A549 (cell line): ENCODE data around the gene QRSL1. TPM values are rescaled to one million over a fixed set of nuclear protein-coding genes. Genes with fewer than 3 reads are reported as not detected.

ENCODE experiments used
- ATAC-seq, 2 experiments: fragments of 200-7000 bp in 1 of 2; fragments of >200 bp in 1 of 2; cut with Nextera tagmentation in 1 of 2; cut with Tn5 transposase in 1 of 2; 3 replicates each; pipeline versions ENCODE4 v1.8.0 to v1.9.1; 2018 to 2020; ENCODE audit warnings: mild to moderate bottlenecking in 1 of 2, moderate library complexity in 1 of 2
- CTCF ChIA-PET: fragments of 300-600 bp; sonication (Branson Sonifier 250); formaldehyde crosslinking; extraction: SDS; loops from one replicate; lab custom pipeline; 2021; ENCODE audit warnings: antibody characterized with exemption, inconsistent platforms; lab: Yijun Ruan, JAX
- POLR2A ChIA-PET: fragments of 350-600 bp; formaldehyde crosslinking; extraction: SDS; loops from one replicate; lab custom pipeline; 2021; ENCODE audit warnings: antibody characterized with exemption, inconsistent platforms; lab: Yijun Ruan, JAX
- DNase-seq, 2 experiments: peaks; one replicate each; pipeline versions ENCODE4 v3.0.0 to v3.0.0-alpha.2; 2011 to 2016; ENCODE audit warnings: low read depth in 1 of 2, low spot score in 1 of 2
- FAIRE-seq: peaks from 2 replicates; lab custom pipeline; 2011; peaks lifted over from hg19 to GRCh38; lab: Jason Lieb, UNC
- H3K27ac ChIP-seq, 2 experiments: fragments of >200 bp; sonication (Bioruptor Twin); formaldehyde crosslinking; 3 replicates each; pipeline ENCODE4 v1.5.1; 2016 to 2017
- H3K4me1 ChIP-seq: fragments of >200 bp; sonication (Bioruptor Twin); formaldehyde crosslinking; 3 replicates; pipeline ENCODE4 v1.6.1; 2016
- H3K4me2 ChIP-seq: fragments of >200 bp; sonication (Bioruptor Twin); formaldehyde crosslinking; 3 replicates; pipeline ENCODE4 v1.6.1; 2016
- H3K4me3 ChIP-seq: fragments of >200 bp; sonication (Bioruptor Twin); formaldehyde crosslinking; 3 replicates; pipeline ENCODE4 v1.5.1; 2016
- H3K9me3 ChIP-seq: fragments of >200 bp; sonication (Bioruptor Twin); formaldehyde crosslinking; 3 replicates; pipeline ENCODE4 v1.6.1; 2016
- CEBPB ChIP-seq, 2 experiments: fragments of >200 bp in 1 of 2; sonication (Bioruptor Twin) in 1 of 2; formaldehyde crosslinking in 1 of 2; IDR thresholded peaks; 2 replicates each; pipeline ENCODE4 v1.6.1; 2012 to 2016
- EHF ChIP-seq: fragments of 250-450 bp; sonication (Bioruptor Pico); IDR thresholded peaks from 2 replicates; pipeline ENCODE4 v1.5.0; 2020; ENCODE audit warnings: mild to moderate bottlenecking
- ESRRA ChIP-seq: fragments of 150-350 bp; IDR thresholded peaks from 2 replicates; pipeline ENCODE4 v1.6.1; 2014; ENCODE audit warnings: mild to moderate bottlenecking, low read length, borderline replicate concordance
- FOSL2 ChIP-seq, 2 experiments: fragments of 450-650 bp in 1 of 2; fragments of >200 bp in 1 of 2; sonication (Bioruptor Twin) in 1 of 2; formaldehyde crosslinking; IDR thresholded peaks; 2 replicates each; pipeline versions ENCODE4 v1.5.0 to v1.6.1; 2016 to 2020; ENCODE audit warnings: mild to moderate bottlenecking in 1 of 2, moderate library complexity in 1 of 2
- FOXS1 ChIP-seq: fragments of 250-450 bp; sonication (Bioruptor Pico); IDR thresholded peaks from 2 replicates; pipeline ENCODE4 v1.5.0; 2020; ENCODE audit warnings: mild to moderate bottlenecking, moderate library complexity
- HES2 ChIP-seq: fragments of >200 bp; sonication (Bioruptor Twin); formaldehyde crosslinking; IDR thresholded peaks from 2 replicates; pipeline ENCODE4 v1.6.1; 2016
- HEYL ChIP-seq: fragments of 250-450 bp; sonication (Bioruptor Pico); IDR thresholded peaks from 2 replicates; pipeline ENCODE4 v1.8.0; 2021; ENCODE audit warnings: mild to moderate bottlenecking, moderate library complexity
- HOXA7 ChIP-seq: fragments of 250-450 bp; sonication (Bioruptor Pico); IDR thresholded peaks from 2 replicates; pipeline ENCODE4 v1.5.0; 2020; ENCODE audit warnings: mild to moderate bottlenecking, moderate library complexity
- JUNB ChIP-seq: fragments of >200 bp; sonication (Bioruptor Twin); formaldehyde crosslinking; IDR thresholded peaks from 2 replicates; pipeline ENCODE4 v1.6.1; 2016
- MAX ChIP-seq: IDR thresholded peaks from 2 replicates; pipeline ENCODE4 v1.6.1; 2012
- NFE2L2 ChIP-seq: fragments of 150-350 bp; conservative IDR thresholded peaks from 2 replicates; pipeline ENCODE4 v1.6.1; 2014; ENCODE audit warnings: low read length
- NPAS2 ChIP-seq: fragments of 250-450 bp; sonication (Bioruptor Pico); IDR thresholded peaks from 2 replicates; pipeline ENCODE4 v1.8.0; 2022; ENCODE audit warnings: mild to moderate bottlenecking, moderate library complexity, borderline replicate concordance
- NR3C1 ChIP-seq: fragments of >200 bp; sonication (Bioruptor Twin); formaldehyde crosslinking; IDR thresholded peaks from 3 replicates; pipeline ENCODE4 v1.6.1; 2017
- POLR2AphosphoS2 ChIP-seq: conservative IDR thresholded peaks from 2 replicates; pipeline ENCODE4 v1.6.1; 2012; ENCODE audit warnings: low read length, improper control_type of control experiment, inconsistent platforms
- RAD21 ChIP-seq, 2 experiments: fragments of >200 bp in 1 of 2; sonication (Bioruptor Twin) in 1 of 2; formaldehyde crosslinking in 1 of 2; IDR thresholded peaks in 1 of 2; conservative IDR thresholded peaks in 1 of 2; 2 replicates in 1 of 2; 3 replicates in 1 of 2; pipeline ENCODE4 v1.6.1; 2012 to 2018; ENCODE audit warnings: inconsistent platforms in 1 of 2
- RARB ChIP-seq: fragments of 250-450 bp; sonication (Bioruptor Pico); IDR thresholded peaks from 2 replicates; pipeline ENCODE4 v1.8.0; 2021; ENCODE audit warnings: mild to moderate bottlenecking, moderate library complexity
- RFX5 ChIP-seq: fragments of 450-650 bp; IDR thresholded peaks from 2 replicates; pipeline ENCODE4 v1.7.1; 2014; ENCODE audit warnings: antibody characterized with exemption, mild to moderate bottlenecking, moderate library complexity
- RNF2 ChIP-seq: fragments of 200-600 bp; sonication (generic); IDR thresholded peaks from 2 replicates; pipeline ENCODE4 v1.6.1; 2016; ENCODE audit warnings: low read depth, mild to moderate bottlenecking, antibody characterized with exemption, moderate library complexity, borderline replicate concordance
- SMC3 ChIP-seq: fragments of >200 bp; sonication (Bioruptor Twin); formaldehyde crosslinking; IDR thresholded peaks from 3 replicates; pipeline ENCODE4 v1.6.1; 2018; ENCODE audit warnings: inconsistent platforms
- SREBF2 ChIP-seq: fragments of 450-650 bp; IDR thresholded peaks from 2 replicates; pipeline ENCODE4 v1.6.1; 2014; ENCODE audit warnings: mild to moderate bottlenecking, moderate library complexity
- TFCP2L1 ChIP-seq: fragments of 250-450 bp; sonication (Bioruptor Pico); IDR thresholded peaks from 2 replicates; pipeline ENCODE4 v1.5.0; 2021; ENCODE audit warnings: mild to moderate bottlenecking
- ZC3H11A ChIP-seq: fragments of 450-650 bp; IDR thresholded peaks from 2 replicates; pipeline ENCODE4 v1.6.1; 2014; ENCODE audit warnings: antibody characterized with exemption, mild to moderate bottlenecking
- WGBS: methylation state at CpG from one replicate; pipeline ENCODE4 v1.1.6; 2017; ENCODE audit errors: missing lambda C conversion rate; 5-methylcytosine and 5-hydroxymethylcytosine counted together
- polyA plus RNA-seq, 4 experiments: library from polyadenylated mRNA; depleted of rRNA in 3 of 4; stranded (reverse); fragments of >200 nt; fragmentation: RNase III in 1 of 4; extraction: RNeasy Plus Mini Kit Qiagen cat#74134 plus additional on column Dnase treatment in 1 of 4; gene quantifications; 2 replicates in 3 of 4; 3 replicates in 1 of 4; pipeline ENCODE4 v1.2.3, GENCODE V29; 2011 to 2017
- TF ChIP-seq, protein P1 (sequence below): IDR thresholded peaks from 2 replicates; pipeline ENCODE4 v1.6.1; 2012; ENCODE audit warnings: low read depth, borderline replicate concordance

The QRSL1 gene
- polyA plus RNA-seq, 2 of the 4 experiments (the other 2 are of a cell fraction): 11.5 to 15.9 TPM

- no peak for FAIRE-seq
- TF ChIP-seq FOXS1 (CRISPR knock-in tag) (no peak), HES2 (no peak), JUNB (no peak), RAD21 (conservative IDR thresholded peaks at IDR 0.05 in 1 of 2, IDR thresholded peaks at IDR 0.05 in 1 of 2) (no peak), POLR2AphosphoS2 (no peak), RARB (CRISPR knock-in tag) (no peak), CEBPB (IDR thresholded peaks at IDR 0.05) (no peak), SMC3 (no peak), TFCP2L1 (CRISPR knock-in tag) (no peak), RFX5 (no peak), RNF2 (no peak), MAX (no peak), ZC3H11A (no peak)
- TF ChIP-seq, protein P1, sequence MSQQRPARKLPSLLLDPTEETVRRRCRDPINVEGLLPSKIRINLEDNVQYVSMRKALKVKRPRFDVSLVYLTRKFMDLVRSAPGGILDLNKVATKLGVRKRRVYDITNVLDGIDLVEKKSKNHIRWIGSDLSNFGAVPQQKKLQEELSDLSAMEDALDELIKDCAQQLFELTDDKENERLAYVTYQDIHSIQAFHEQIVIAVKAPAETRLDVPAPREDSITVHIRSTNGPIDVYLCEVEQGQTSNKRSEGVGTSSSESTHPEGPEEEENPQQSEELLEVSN: no peak
- no peaks in the 10 kb centered on the region for H3K4me1 ChIP-seq
- ATAC-seq: no peak
- POLR2A ChIA-PET: no interaction called here
- CTCF ChIA-PET: interaction anchor here (0.8 to 2.9 kb wide), 2 partner anchors 362 to 380 kb away, joined by 3 to 7 read pairs; no protein-coding TSS in a partner anchor
- DNase-seq: no peak
- H3K4me3 ChIP-seq: no peak overlapping the region
- H3K4me2 ChIP-seq: no peak overlapping the region
- H3K9me3 ChIP-seq: no peaks in the 10 kb centered on the region
- H3K27ac ChIP-seq: no peak overlapping the region
Observed at GRCh38 chr6:106617302-106617701, 12.1 kb upstream of the QRSL1 start.

GRCh38 chr6:106617857-106618256 is 11.5 kb upstream of the QRSL1 start:
- Histone ChIP-seq H3K4me1 (no peaks in the 10 kb centered on the region), H3K4me3 (no peak overlapping the region), H3K9me3 (no peaks in the 10 kb centered on the region), H3K27ac (no peak overlapping the region), H3K4me2 (no peak overlapping the region)
- no peak for DNase-seq
- WGBS: 88% methylated on average over 1 of the region's 1 CpG
- no peak for FAIRE-seq
- POLR2A ChIA-PET: no interaction called here
- no peak for ATAC-seq
- no peak for TF ChIP-seq SREBF2
- TF ChIP-seq HOXA7 (CRISPR knock-in tag): no peak
- TF ChIP-seq FOSL2 (IDR thresholded peaks at IDR 0.05): no peak
- no peak for TF ChIP-seq FOSL2 (CRISPR knock-in tag; IDR thresholded peaks at IDR 0.05)
- TF ChIP-seq RAD21 (conservative IDR thresholded peaks at IDR 0.05 in 1 of 2, IDR thresholded peaks at IDR 0.05 in 1 of 2): no peak
- no peak for TF ChIP-seq ESRRA
- CTCF ChIA-PET: interaction anchor here (0.8 to 2.9 kb wide), 2 partner anchors 361 to 380 kb away, joined by 3 to 7 read pairs; no protein-coding TSS in a partner anchor

GRCh38 chr6:106618324-106618723 is 11.1 kb upstream of the QRSL1 start:
- H3K27ac ChIP-seq: no peak overlapping the region
- DNase-seq: no peak
- no peaks in the 10 kb centered on the region for H3K4me1 ChIP-seq
- ChIA-PET CTCF (interaction anchor here (1.7 to 2.9 kb wide), 2 partner anchors 9 to 361 kb away, joined by 5 to 7 read pairs; no protein-coding TSS in a partner anchor), POLR2A (no interaction called here)
- no peak for ATAC-seq
- no peak for TF ChIP-seq HEYL (CRISPR knock-in tag)
- no peak for TF ChIP-seq NPAS2
- TF ChIP-seq MAX: no peak
- no peak for TF ChIP-seq EHF (CRISPR knock-in tag)
- no peak for TF ChIP-seq NR3C1
- no peak for TF ChIP-seq NFE2L2
- no peak overlapping the region for H3K4me3 ChIP-seq
- H3K9me3 ChIP-seq: no peaks in the 10 kb centered on the region
- WGBS: 82% methylated on average over 3 of the region's 3 CpGs
- no peak for FAIRE-seq
- H3K4me2 ChIP-seq: no peak overlapping the region
